ENCODE results near the gene KRTAP10-2.

KRTAP10-2 gene

DNA sequence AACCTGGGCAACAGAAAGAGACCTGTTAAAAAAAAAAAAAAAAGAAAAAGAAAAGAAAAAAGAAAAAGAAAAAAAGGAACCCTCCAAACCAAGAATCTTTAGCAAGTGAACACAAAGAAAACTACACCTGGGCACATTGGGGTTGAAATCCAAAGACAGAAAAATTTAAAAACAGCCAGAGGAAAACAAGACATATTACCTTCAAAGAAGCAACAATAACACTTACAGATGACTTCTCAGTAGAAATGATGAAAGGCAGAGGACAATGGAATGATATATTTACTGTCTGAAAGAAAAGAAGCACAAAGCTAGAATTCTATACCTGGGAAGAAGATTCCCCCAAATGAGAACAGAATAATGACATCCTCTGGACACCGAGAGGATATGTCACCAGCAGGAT, 8.6 kb downstream of the KRTAP10-2 start:
- TF ChIP-seq FOXP2 (optimal IDR thresholded peaks at IDR 0.05; ENCODE audit: borderline replicate concordance, extremely low read depth, extremely low read length, insufficient read depth) (no peak), POLR2AphosphoS5 (IDR thresholded peaks at IDR 0.05; ENCODE audit: low read depth, low read length) (no peak), SIN3A (IDR thresholded peaks at IDR 0.05; ENCODE audit: borderline replicate concordance, insufficient read depth, low read length) (no peak)
- TF ChIP-seq, protein P1, sequence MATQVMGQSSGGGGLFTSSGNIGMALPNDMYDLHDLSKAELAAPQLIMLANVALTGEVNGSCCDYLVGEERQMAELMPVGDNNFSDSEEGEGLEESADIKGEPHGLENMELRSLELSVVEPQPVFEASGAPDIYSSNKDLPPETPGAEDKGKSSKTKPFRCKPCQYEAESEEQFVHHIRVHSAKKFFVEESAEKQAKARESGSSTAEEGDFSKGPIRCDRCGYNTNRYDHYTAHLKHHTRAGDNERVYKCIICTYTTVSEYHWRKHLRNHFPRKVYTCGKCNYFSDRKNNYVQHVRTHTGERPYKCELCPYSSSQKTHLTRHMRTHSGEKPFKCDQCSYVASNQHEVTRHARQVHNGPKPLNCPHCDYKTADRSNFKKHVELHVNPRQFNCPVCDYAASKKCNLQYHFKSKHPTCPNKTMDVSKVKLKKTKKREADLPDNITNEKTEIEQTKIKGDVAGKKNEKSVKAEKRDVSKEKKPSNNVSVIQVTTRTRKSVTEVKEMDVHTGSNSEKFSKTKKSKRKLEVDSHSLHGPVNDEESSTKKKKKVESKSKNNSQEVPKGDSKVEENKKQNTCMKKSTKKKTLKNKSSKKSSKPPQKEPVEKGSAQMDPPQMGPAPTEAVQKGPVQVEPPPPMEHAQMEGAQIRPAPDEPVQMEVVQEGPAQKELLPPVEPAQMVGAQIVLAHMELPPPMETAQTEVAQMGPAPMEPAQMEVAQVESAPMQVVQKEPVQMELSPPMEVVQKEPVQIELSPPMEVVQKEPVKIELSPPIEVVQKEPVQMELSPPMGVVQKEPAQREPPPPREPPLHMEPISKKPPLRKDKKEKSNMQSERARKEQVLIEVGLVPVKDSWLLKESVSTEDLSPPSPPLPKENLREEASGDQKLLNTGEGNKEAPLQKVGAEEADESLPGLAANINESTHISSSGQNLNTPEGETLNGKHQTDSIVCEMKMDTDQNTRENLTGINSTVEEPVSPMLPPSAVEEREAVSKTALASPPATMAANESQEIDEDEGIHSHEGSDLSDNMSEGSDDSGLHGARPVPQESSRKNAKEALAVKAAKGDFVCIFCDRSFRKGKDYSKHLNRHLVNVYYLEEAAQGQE (IDR thresholded peaks at IDR 0.05; ENCODE audit: insufficient read depth in 1 of 2, low read depth in 2 of 2, low read length in 2 of 2): no peak

GRCh38 chr21:44540741-44541288, 10.5 kb downstream of the KRTAP10-2 start:
- TF ChIP-seq POLR2AphosphoS5 (IDR thresholded peaks at IDR 0.05; ENCODE audit: low read depth, low read length) (no peak), FOXP2 (optimal IDR thresholded peaks at IDR 0.05; ENCODE audit: borderline replicate concordance, extremely low read depth, extremely low read length, insufficient read depth) (no peak), TAF1 (IDR thresholded peaks at IDR 0.05; ENCODE audit: borderline replicate concordance, insufficient read depth, low read length) (no peak), SIN3A (IDR thresholded peaks at IDR 0.05; ENCODE audit: borderline replicate concordance, insufficient read depth, low read length) (no peak)
- TF ChIP-seq, protein P1 (IDR thresholded peaks at IDR 0.05; ENCODE audit: insufficient read depth in 1 of 2, low read depth in 2 of 2, low read length in 2 of 2): no peak

DNA sequence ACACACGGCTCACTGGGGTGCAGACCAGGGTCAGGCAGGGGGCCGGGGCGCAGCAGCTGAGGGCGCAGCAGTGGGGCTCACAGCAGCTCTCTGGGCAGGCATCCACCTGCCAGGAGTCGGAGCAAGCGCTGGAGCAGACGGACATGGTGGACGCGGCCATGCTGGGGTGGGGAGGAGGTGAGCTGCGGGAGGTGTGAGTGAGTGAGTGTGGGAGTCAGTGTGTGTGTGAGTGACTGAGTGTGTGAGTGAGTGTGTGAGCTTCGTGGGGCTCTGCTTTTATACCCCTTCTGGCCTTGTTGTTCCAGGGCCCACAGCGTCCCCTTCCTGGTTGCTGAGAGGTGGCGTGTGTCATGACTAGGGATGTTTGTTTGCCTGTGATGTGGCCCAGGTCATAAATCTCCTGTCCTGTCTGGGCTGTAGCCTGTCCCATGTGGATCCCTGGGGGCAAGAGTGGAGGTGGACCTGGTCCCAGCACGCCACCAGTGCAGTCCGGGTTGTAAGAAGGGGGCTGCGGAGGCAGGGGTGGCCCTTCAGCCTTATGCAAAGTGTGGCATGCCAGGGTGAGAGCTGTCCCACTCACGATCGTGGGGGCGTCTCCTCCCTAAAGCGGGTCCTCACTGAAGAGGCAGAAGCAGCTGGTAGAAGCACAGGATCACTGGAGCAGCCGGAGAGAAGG, 11.2 kb downstream of the KRTAP10-2 start, which contains the start of gene KRTAP10-1:
KRTAP10-1 (minus strand) TSS at position 205 of the 676 bp plus-strand sequence; CDS start at position 160, 45 bp downstream.
- TF ChIP-seq TAF1 (IDR thresholded peaks at IDR 0.05; ENCODE audit: borderline replicate concordance, insufficient read depth, low read length) (no peak), FOXP2 (optimal IDR thresholded peaks at IDR 0.05; ENCODE audit: borderline replicate concordance, extremely low read depth, extremely low read length, insufficient read depth) (no peak), SIN3A (IDR thresholded peaks at IDR 0.05; ENCODE audit: borderline replicate concordance, insufficient read depth, low read length) (no peak), POLR2AphosphoS5 (IDR thresholded peaks at IDR 0.05; ENCODE audit: low read depth, low read length) (no peak)
- TF ChIP-seq, protein P1 (IDR thresholded peaks at IDR 0.05; ENCODE audit: insufficient read depth in 1 of 2, low read depth in 2 of 2, low read length in 2 of 2): no peak

DNA sequence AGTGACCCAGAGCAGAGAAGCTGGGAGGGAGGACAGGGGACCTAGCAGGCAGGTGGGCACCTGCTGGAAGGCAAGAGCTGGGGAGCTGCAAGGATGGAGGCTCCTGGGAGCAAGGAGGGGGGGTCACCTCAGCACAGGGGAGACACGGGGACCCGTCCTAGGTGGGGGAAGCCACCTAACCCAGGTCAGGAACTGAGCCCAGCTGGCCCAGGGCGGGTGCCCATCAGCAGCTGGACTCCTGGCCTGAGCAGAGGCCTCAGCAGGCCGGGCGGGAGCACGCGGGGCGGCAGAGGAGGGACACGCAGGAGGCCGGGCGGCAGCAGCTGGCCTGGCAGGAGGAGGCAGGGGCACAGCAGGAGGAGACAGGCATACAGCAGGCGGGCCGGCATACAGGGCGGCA, 12.3 kb downstream of the KRTAP10-2 start:
- TF ChIP-seq, protein P1 (IDR thresholded peaks at IDR 0.05; ENCODE audit: insufficient read depth in 1 of 2, low read depth in 2 of 2, low read length in 2 of 2): no peak
- TF ChIP-seq SIN3A (IDR thresholded peaks at IDR 0.05; ENCODE audit: borderline replicate concordance, insufficient read depth, low read length): no peak
- no peak for TF ChIP-seq FOXP2 (optimal IDR thresholded peaks at IDR 0.05; ENCODE audit: borderline replicate concordance, extremely low read depth, extremely low read length, insufficient read depth)
- TF ChIP-seq TAF1 (IDR thresholded peaks at IDR 0.05; ENCODE audit: borderline replicate concordance, insufficient read depth, low read length): no peak
- TF ChIP-seq POLR2AphosphoS5 (IDR thresholded peaks at IDR 0.05; ENCODE audit: low read depth, low read length): no peak

Data from PFSK-1 (cell line).